ENCODE data around the gene MTMR2. TPM values are rescaled to one million over a fixed set of nuclear protein-coding genes. Genes with fewer than 3 reads are reported as not detected.

Gene MTMR2
- total RNA-seq, 1 experiment from 2014 or later = 75.2 TPM

DNA sequence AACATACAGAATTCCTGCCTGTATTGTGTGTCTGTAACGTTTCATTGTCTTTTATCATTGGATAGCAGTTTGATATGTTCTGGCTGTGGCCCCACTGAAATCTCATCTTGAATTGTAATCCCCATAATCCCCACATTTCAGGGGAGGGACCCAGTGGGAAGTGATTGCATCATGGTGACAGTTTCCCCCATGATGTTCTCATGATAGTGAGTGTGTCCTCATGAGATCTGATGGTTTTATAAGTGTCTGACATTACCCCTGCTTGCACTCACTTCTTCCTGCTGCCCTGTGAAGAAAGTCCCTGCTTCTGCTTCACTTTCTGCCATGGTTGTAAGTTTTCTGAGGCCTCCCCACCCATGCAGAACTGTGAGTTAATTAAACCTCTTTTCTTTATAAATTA, 19.6 kb upstream of the MTMR2 start:
- POLR2A ChIA-PET = no interaction called here
- H3K4me1 Mint-ChIP-seq (ENCODE audit: low read depth, unreplicated experiment) = no peaks in the 10 kb centered on the region
- Histone ChIP-seq H3K36me3 (ENCODE audit: control insufficient read depth, insufficient read depth, low read length) (no peaks in the 10 kb centered on the region), H3K4me1 (no peaks in the 10 kb centered on the region), H3K4me3 (ENCODE audit: low read depth, low read length) (no peak overlapping the region), H3K27me3 (replicated peaks; ENCODE audit: control insufficient read depth, insufficient read depth, low read length) (no peaks in the 10 kb centered on the region), H3K9me3 (peaks cover 42% of the 10 kb centered on the region)
- no peak overlapping the region for H3K27ac Mint-ChIP-seq (ENCODE audit: unreplicated experiment)
- no peaks in the 10 kb centered on the region for H3K36me3 Mint-ChIP-seq (ENCODE audit: insufficient read depth, unreplicated experiment)
- no peak overlapping the region for H3K4me3 Mint-ChIP-seq (ENCODE audit: unreplicated experiment)
- no peaks in the 10 kb centered on the region for H3K27me3 Mint-ChIP-seq (ENCODE audit: insufficient read depth, unreplicated experiment)
- DNase-seq = no peak
- intact Hi-C loops (cut with micrococcal nuclease; ENCODE audit: unreplicated experiment) = no loop called here
- TF ChIP-seq, protein P1, sequence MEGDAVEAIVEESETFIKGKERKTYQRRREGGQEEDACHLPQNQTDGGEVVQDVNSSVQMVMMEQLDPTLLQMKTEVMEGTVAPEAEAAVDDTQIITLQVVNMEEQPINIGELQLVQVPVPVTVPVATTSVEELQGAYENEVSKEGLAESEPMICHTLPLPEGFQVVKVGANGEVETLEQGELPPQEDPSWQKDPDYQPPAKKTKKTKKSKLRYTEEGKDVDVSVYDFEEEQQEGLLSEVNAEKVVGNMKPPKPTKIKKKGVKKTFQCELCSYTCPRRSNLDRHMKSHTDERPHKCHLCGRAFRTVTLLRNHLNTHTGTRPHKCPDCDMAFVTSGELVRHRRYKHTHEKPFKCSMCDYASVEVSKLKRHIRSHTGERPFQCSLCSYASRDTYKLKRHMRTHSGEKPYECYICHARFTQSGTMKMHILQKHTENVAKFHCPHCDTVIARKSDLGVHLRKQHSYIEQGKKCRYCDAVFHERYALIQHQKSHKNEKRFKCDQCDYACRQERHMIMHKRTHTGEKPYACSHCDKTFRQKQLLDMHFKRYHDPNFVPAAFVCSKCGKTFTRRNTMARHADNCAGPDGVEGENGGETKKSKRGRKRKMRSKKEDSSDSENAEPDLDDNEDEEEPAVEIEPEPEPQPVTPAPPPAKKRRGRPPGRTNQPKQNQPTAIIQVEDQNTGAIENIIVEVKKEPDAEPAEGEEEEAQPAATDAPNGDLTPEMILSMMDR (IDR thresholded peaks at IDR 0.05; ENCODE audit: insufficient read depth in 1 of 2, low read depth in 1 of 2, low read length in 1 of 2, severe bottlenecking in 1 of 2, unreplicated experiment in 1 of 2) = no peak
- BruUV-seq (replicated peaks) = no TSS peak
- CTCF ChIA-PET = no interaction called here
- peaks cover 57% of the 10 kb centered on the region for H3K9me3 Mint-ChIP-seq (ENCODE audit: unreplicated experiment)

DNA sequence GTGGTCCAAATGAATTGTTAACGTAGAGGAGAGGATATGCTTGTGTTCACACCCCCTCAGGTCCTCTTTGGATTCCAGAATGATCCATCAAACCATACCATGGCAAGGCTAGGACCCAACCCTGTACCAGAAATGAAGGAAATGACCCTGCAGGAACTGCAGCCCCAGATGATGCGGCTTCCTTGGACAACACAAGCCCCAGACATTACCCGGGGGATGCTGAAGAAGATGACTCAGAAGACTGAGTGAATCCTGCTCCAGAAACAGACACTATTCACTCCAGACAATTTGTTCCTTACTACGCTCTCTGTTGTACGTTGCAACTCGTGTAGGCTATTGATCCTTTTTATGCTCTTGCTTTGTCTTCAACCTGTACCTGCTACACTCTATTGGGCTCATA, 15.2 kb upstream of the MTMR2 start:
- BruUV-seq (replicated peaks) = no TSS peak
- H3K27ac Mint-ChIP-seq (ENCODE audit: unreplicated experiment) = no peak overlapping the region
- TF ChIP-seq, protein P1 (IDR thresholded peaks at IDR 0.05; ENCODE audit: insufficient read depth in 1 of 2, low read depth in 1 of 2, low read length in 1 of 2, severe bottlenecking in 1 of 2, unreplicated experiment in 1 of 2) = no peak
- H3K4me1 Mint-ChIP-seq (ENCODE audit: low read depth, unreplicated experiment) = peaks cover 13% of the 10 kb centered on the region
- H3K4me1 ChIP-seq = peaks cover 6% of the 10 kb centered on the region; the same call in 1 of the 2 replicates
- H3K27me3 ChIP-seq (replicated peaks; ENCODE audit: control insufficient read depth, insufficient read depth, low read length) = no peaks in the 10 kb centered on the region
- no peaks in the 10 kb centered on the region for H3K36me3 ChIP-seq (ENCODE audit: control insufficient read depth, insufficient read depth, low read length)
- no peaks in the 10 kb centered on the region for H3K36me3 Mint-ChIP-seq (ENCODE audit: insufficient read depth, unreplicated experiment)
- no peak for DNase-seq
- POLR2A ChIA-PET = no interaction called here
- peaks cover 44% of the 10 kb centered on the region for H3K9me3 Mint-ChIP-seq (ENCODE audit: unreplicated experiment)
- CTCF ChIA-PET = no interaction called here
- H3K4me3 ChIP-seq (ENCODE audit: low read depth, low read length) = no peak overlapping the region
- no peaks in the 10 kb centered on the region for H3K27me3 Mint-ChIP-seq (ENCODE audit: insufficient read depth, unreplicated experiment)
- peaks cover 27% of the 10 kb centered on the region for H3K9me3 ChIP-seq
- intact Hi-C loops (cut with micrococcal nuclease; ENCODE audit: unreplicated experiment) = no loop called here
- H3K4me3 Mint-ChIP-seq (ENCODE audit: unreplicated experiment) = no peak overlapping the region

DNA sequence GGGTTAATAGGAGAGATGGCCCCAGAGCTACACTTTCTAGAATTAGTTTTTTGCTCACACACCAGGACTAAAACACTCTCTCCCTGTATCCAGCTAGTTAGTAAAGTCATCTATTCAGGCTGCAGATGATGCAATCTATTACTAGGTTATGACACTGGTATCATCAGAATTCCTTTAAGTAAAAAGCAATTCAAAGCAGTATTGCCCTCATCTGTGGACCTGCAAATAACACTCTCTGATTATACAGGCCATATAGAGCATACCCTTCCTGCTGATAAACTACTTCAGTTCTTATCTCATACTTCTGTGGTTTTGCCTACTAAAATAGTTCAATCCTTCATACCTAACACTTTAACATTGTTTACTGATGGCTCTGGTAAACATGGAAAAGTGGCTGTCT, 13.5 kb upstream of the MTMR2 start:
- H3K4me1 ChIP-seq = peaks cover 11% of the 10 kb centered on the region; the same call in 1 of the 2 replicates
- H3K27me3 ChIP-seq (replicated peaks; ENCODE audit: control insufficient read depth, insufficient read depth, low read length) = no peaks in the 10 kb centered on the region
- Mint-ChIP-seq H3K4me1 (ENCODE audit: low read depth, unreplicated experiment) (peaks cover 25% of the 10 kb centered on the region), H3K36me3 (ENCODE audit: insufficient read depth, unreplicated experiment) (no peaks in the 10 kb centered on the region), H3K27ac (ENCODE audit: unreplicated experiment) (peak overlapping the region; percentile 53), H3K27me3 (ENCODE audit: insufficient read depth, unreplicated experiment) (no peaks in the 10 kb centered on the region), H3K9me3 (ENCODE audit: unreplicated experiment) (peaks cover 50% of the 10 kb centered on the region), H3K4me3 (ENCODE audit: unreplicated experiment) (no peak overlapping the region)
- intact Hi-C loops (cut with micrococcal nuclease; ENCODE audit: unreplicated experiment) = no loop called here
- ChIA-PET POLR2A (no interaction called here), CTCF (no interaction called here)
- no TSS peak for BruUV-seq (replicated peaks)
- peaks cover 30% of the 10 kb centered on the region for H3K9me3 ChIP-seq
- TF ChIP-seq, protein P1 (IDR thresholded peaks at IDR 0.05; ENCODE audit: insufficient read depth in 1 of 2, low read depth in 1 of 2, low read length in 1 of 2, severe bottlenecking in 1 of 2, unreplicated experiment in 1 of 2) = no peak
- peak in 1 of 2 experiments; percentile 21 for DNase-seq
- no peak overlapping the region for H3K4me3 ChIP-seq (ENCODE audit: low read depth, low read length)
- H3K36me3 ChIP-seq (ENCODE audit: control insufficient read depth, insufficient read depth, low read length) = no peaks in the 10 kb centered on the region
